ENCODE results near the gene IL17RA. TPM values are rescaled to one million over a fixed set of nuclear protein-coding genes. Genes with fewer than 3 reads are reported as not detected.

The IL17RA gene
- total RNA-seq, 4 donors from 2014 or later: 23.7 to 48.4 (median 31.0) TPM

DNA sequence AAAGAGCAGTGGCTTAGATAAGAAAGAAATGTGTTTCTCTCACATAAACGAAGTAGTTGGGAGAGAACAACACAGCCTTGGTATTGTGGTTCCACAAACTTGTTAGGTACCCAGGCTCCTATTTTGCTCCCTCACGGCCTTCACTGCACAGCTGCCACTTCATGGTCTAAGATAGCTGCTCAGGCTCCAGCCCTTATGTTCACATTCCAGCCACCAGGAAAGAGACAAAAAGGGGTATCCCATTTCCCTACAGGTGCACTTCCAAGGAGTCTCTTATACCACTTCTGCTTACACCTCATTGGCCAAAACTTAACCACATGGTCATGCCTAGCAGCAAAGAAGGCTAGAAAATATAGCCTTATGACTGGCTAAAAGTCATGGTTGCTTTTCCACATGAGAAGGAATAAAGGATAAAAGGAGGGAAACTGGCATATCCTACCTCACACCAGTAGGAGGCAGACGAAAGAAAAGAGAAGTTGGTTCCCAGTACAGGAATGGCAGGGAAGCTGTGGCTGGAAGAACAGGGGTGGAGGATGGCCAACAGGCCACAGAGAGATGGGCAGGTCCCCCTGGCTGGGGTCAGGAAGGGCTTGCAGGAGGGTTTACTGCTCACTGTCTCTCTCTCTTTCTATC, 79.7 kb downstream of the IL17RA start:
- no peak for ATAC-seq (ENCODE audit: low FRiP score)
- no peak for DNase-seq (ENCODE audit: low spot score)
- TF ChIP-seq, protein P1, sequence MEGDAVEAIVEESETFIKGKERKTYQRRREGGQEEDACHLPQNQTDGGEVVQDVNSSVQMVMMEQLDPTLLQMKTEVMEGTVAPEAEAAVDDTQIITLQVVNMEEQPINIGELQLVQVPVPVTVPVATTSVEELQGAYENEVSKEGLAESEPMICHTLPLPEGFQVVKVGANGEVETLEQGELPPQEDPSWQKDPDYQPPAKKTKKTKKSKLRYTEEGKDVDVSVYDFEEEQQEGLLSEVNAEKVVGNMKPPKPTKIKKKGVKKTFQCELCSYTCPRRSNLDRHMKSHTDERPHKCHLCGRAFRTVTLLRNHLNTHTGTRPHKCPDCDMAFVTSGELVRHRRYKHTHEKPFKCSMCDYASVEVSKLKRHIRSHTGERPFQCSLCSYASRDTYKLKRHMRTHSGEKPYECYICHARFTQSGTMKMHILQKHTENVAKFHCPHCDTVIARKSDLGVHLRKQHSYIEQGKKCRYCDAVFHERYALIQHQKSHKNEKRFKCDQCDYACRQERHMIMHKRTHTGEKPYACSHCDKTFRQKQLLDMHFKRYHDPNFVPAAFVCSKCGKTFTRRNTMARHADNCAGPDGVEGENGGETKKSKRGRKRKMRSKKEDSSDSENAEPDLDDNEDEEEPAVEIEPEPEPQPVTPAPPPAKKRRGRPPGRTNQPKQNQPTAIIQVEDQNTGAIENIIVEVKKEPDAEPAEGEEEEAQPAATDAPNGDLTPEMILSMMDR (IDR thresholded peaks at IDR 0.05): no peak

Other genes starting within 250 kb of the IL17RA start
- not detected for gene GAB4, start 76.8 kb upstream of the IL17RA start, total RNA-seq
- gene TMEM121B, start 36.4 kb downstream of the IL17RA start, total RNA-seq: 1 to 10 TPM in 2 of 4 donors, under 1 TPM in 2; 0.46 to 1.4 (median 0.94) TPM
- 10 to 100 TPM; 32.9 to 60.7 (median 36.7) TPM for gene HDHD5, start 74.3 kb downstream of the IL17RA start, total RNA-seq
- 10 to 100 TPM; 11.6 to 40.1 (median 16.3) TPM for gene ADA2, start 134.4 kb downstream of the IL17RA start, total RNA-seq